ENCODE data around the gene GNRHR. TPM values are rescaled to one million over a fixed set of nuclear protein-coding genes. Genes with fewer than 3 reads are reported as not detected.

The GNRHR gene
- total and polyA plus RNA-seq, 4 donors: 0.15 TPM; not detected in 3

DNA sequence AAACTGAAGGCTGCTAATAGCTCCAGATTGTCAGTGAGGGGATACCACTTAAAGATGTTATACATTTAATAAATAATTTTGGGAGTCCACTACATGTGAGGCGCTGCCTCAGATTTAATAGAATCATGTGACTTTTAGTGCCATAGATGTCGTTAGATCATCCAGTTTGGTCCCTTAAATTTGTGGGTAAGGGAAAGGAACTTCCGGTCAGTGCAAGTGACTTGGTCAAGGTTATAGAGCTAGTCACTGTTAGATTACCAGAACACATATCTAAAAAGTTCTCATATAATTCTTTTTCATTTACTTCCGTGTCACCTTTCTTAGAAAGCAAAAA is 52.7 kb downstream of the GNRHR start:
- TF ChIP-seq GABPA (IDR thresholded peaks at IDR 0.05 in 1 of 2, conservative IDR thresholded peaks at IDR 0.05 in 1 of 2) (peak in 1 of 2 donors; percentile 40), FOXA2 (IDR thresholded peaks at IDR 0.05) (no peak), HNF4A (conservative IDR thresholded peaks at IDR 0.05) (peak in 1 of 2 donors; percentile 19), YY1 (IDR thresholded peaks at IDR 0.05) (no peak), ATF3 (IDR thresholded peaks at IDR 0.05) (peak; percentile 7), JUND (IDR thresholded peaks at IDR 0.05) (no peak), EGR1 (IDR thresholded peaks at IDR 0.05; ENCODE audit: low read depth in 2 of 2) (no peak), REST (IDR thresholded peaks at IDR 0.05) (peak; percentile 10)
- TF ChIP-seq, protein P1, sequence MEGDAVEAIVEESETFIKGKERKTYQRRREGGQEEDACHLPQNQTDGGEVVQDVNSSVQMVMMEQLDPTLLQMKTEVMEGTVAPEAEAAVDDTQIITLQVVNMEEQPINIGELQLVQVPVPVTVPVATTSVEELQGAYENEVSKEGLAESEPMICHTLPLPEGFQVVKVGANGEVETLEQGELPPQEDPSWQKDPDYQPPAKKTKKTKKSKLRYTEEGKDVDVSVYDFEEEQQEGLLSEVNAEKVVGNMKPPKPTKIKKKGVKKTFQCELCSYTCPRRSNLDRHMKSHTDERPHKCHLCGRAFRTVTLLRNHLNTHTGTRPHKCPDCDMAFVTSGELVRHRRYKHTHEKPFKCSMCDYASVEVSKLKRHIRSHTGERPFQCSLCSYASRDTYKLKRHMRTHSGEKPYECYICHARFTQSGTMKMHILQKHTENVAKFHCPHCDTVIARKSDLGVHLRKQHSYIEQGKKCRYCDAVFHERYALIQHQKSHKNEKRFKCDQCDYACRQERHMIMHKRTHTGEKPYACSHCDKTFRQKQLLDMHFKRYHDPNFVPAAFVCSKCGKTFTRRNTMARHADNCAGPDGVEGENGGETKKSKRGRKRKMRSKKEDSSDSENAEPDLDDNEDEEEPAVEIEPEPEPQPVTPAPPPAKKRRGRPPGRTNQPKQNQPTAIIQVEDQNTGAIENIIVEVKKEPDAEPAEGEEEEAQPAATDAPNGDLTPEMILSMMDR (IDR thresholded peaks at IDR 0.05; ENCODE audit: low read depth, low read length, missing input control): no peak
- Histone ChIP-seq H3K36me3 (ENCODE audit: control insufficient read depth in 4 of 4, insufficient read depth in 3 of 4, low read depth in 1 of 4, low read length in 3 of 4) (no peaks in the 10 kb centered on the region), H3K4me1 (ENCODE audit: control insufficient read depth in 4 of 4, insufficient read depth in 4 of 4, low read length in 3 of 4) (peaks cover 3 to 21% (median 17%) of the 10 kb centered on the region in 4 donors), H3K9ac (ENCODE audit: low read depth in 1 of 2, low read length in 2 of 2) (peak overlapping the region in 1 of 2 donors; percentile 77), H3K27me3 (ENCODE audit: control insufficient read depth in 4 of 4, insufficient read depth in 4 of 4, low read length in 3 of 4) (no peaks in the 10 kb centered on the region), H3K4me3 (ENCODE audit: low read depth in 1 of 3, low read length in 3 of 3) (peak overlapping the region; percentile 73 to 100 (median 96)), H3K9me3 (ENCODE audit: control insufficient read depth in 4 of 4, low read length in 3 of 4) (no peaks in the 10 kb centered on the region), H3K27ac (ENCODE audit: low read depth in 1 of 2, low read length in 2 of 2) (peak overlapping the region; percentile 52 to 72)
- 5% methylated on average over 4 of the region's 4 CpGs for WGBS
- no peak for DNase-seq (ENCODE audit: low spot score)

GRCh38 chr4:67700738-67701516 is 53.3 kb downstream of the GNRHR start, which contains the start of gene UBA6:
UBA6 (minus strand) TSS chr4:67701155; CDS start chr4:67701119, 36 bp downstream.
- Histone ChIP-seq H3K4me1 (ENCODE audit: control insufficient read depth in 4 of 4, insufficient read depth in 4 of 4, low read length in 3 of 4) (peaks cover 3 to 21% (median 17%) of the 10 kb centered on the region in 4 donors), H3K9me3 (ENCODE audit: control insufficient read depth in 4 of 4, low read length in 3 of 4) (no peaks in the 10 kb centered on the region), H3K36me3 (ENCODE audit: control insufficient read depth in 4 of 4, insufficient read depth in 3 of 4, low read depth in 1 of 4, low read length in 3 of 4) (no peaks in the 10 kb centered on the region), H3K27me3 (ENCODE audit: control insufficient read depth in 4 of 4, insufficient read depth in 4 of 4, low read length in 3 of 4) (no peaks in the 10 kb centered on the region), H3K9ac (ENCODE audit: low read depth in 1 of 2, low read length in 2 of 2) (peak within 1 kb of the TSS; percentile 35 to 91), H3K27ac (ENCODE audit: low read depth in 1 of 2, low read length in 2 of 2) (peak within 1 kb of the TSS; percentile 72 to 77), H3K4me3 (ENCODE audit: low read depth in 1 of 3, low read length in 3 of 3) (peak within 1 kb of the TSS; percentile 85 to 100 (median 96))
- WGBS: under 1% methylated on average over 57 of the region's 57 CpGs
- DNase-seq (ENCODE audit: low spot score): peak; percentile 98
- peak; percentile 97 for TF ChIP-seq SP1 (IDR thresholded peaks at IDR 0.05)
- peak; percentile 96 for TF ChIP-seq MAX (IDR thresholded peaks at IDR 0.05)
- peak; percentile 49 to 61 for TF ChIP-seq EGR1 (IDR thresholded peaks at IDR 0.05; ENCODE audit: low read depth in 2 of 2)
- TF ChIP-seq ATF3 (IDR thresholded peaks at IDR 0.05): peak; percentile 37
- peak; percentile 88 to 92 for TF ChIP-seq HNF4A (conservative IDR thresholded peaks at IDR 0.05)
- peak; percentile 73 to 93 for TF ChIP-seq GABPA (IDR thresholded peaks at IDR 0.05 in 1 of 2, conservative IDR thresholded peaks at IDR 0.05 in 1 of 2)
- no peak for TF ChIP-seq RAD21 (IDR thresholded peaks at IDR 0.05)
- TF ChIP-seq REST (IDR thresholded peaks at IDR 0.05): peak; percentile 69
- peak; percentile 39 to 52 for TF ChIP-seq JUND (IDR thresholded peaks at IDR 0.05)
- peak; percentile 67 to 79 for TF ChIP-seq RXRA (IDR thresholded peaks at IDR 0.05)
- TF ChIP-seq HNF4G (IDR thresholded peaks at IDR 0.05): peak; percentile 68
- TF ChIP-seq FOXA1 (IDR thresholded peaks at IDR 0.05): no peak
- TF ChIP-seq ZBTB33 (IDR thresholded peaks at IDR 0.05): peak; percentile 58
- TF ChIP-seq YY1 (IDR thresholded peaks at IDR 0.05): peak; percentile 88
- peak; percentile 33 for TF ChIP-seq NR2F2 (IDR thresholded peaks at IDR 0.05)
- no peak for TF ChIP-seq TAF1 (conservative IDR thresholded peaks at IDR 0.05)
- no peak for TF ChIP-seq FOXA2 (IDR thresholded peaks at IDR 0.05)

Data from liver (tissue), 9 donors.